KG1 (cell line): ENCODE measurements around the gene NDUFC1.
"Not testable (repeated sequence)": the region's sequence is repeated elsewhere in the genome, so short reads cannot be mapped to it uniquely, and the experiment has no call there.

Source experiments
- DNase-seq: peaks from one replicate; lab custom pipeline; 2025; lab: John Stamatoyannopoulos, UW

The NDUFC1 gene

DNA sequence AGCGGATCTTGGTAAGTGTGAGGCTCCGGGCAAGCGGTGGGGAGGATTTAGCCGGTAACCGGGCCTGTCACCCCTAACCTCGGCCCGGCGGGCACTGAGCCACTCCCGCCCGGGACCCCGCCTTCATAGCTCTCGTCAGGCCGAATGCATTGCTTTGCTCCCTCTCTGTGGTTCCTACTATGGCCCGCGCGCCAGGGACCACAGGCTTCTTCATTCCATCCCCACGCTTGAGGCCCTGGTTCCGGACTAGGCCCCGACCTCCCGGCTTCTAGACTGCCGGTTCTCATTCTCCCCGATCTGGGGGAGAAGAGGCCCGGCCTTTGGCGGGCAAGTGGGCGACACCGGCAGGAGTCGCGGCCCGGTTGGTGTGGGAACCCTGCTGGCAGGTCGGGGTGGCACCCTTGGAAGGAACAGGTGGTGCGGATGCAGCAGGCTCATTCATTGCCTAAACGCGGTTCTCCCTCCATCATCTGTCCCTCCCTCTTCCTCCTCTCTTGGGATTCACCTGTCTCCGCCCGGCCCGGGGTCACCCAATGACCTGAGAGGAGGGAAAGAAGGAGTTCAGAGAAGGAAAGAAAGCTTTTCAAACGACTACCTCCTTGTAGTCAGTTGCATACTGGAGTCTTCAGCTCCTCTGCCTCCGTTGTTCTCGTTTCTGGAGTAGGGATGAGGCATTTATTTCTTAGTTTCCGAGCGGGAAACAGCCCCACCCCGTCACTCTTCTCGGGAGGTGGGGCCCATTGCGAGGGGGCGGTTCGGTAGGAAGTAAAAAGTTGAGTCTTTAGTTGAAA lies at the start of gene NDUFC1:
Gene NDUFC1, minus strand, starts transcription at position 657 of the 791 bp plus-strand sequence. CDS start 6,679 bp downstream, outside the sequence.
- DNase-seq: peak; percentile 50

DNA sequence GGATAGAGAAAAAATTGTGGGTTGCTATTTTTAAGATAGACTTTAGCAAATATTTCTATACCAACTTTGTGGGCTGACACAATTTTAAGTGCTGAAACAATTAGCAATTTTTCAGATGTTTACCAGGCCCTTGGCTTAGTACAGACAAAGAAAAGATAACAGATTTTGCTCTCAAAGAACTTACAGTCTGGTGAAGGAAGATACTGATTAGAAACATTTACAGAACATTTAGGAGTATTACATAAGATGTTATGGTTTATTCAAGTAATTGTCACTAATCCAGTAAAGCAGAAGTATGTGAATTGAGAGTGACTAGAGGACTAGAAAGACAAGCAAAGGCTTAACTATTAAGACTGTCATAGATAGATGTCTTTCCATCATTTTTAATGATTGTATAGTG lies 35.3 kb upstream of the NDUFC1 start:
- no peak for DNase-seq

DNA sequence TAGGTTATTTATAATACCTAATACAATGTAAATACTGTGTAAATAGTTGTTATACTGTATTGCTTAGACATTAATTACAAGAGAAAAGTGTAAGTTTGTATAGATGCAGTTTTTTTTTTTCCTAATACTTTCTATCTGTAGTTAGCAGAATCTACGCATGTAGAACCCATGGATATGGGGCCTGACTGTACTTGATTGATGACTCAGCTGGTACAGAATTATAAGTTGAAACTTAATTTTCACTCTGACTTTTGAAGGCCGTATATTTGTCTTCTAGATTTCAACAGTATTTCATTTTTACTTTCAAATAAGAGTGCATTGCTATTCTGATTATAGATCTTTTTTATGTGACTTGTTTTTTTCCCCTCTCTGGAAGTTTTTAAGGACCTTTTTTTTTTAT lies 30.8 kb upstream of the NDUFC1 start:
- DNase-seq: no peak

DNA sequence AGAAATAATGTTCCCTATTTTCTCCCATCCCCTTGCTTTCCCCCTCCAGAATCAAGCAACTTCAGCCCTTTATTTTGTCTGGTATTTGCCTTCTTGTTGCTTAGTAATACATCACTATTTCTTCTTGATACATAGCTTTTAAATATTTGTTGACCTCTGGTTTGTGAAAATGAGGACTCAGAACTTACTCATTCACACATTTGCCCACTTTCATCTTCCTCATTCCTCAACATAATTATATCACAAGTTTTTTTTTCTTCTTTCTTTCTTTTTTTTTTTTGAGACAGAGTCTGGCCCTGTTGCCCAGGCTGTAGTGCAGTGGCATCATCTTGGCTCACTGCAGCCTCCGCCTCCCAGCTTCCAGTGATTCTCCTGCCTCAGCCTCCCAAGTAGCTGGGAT lies 28.9 kb upstream of the NDUFC1 start:
- no peak for DNase-seq

DNA sequence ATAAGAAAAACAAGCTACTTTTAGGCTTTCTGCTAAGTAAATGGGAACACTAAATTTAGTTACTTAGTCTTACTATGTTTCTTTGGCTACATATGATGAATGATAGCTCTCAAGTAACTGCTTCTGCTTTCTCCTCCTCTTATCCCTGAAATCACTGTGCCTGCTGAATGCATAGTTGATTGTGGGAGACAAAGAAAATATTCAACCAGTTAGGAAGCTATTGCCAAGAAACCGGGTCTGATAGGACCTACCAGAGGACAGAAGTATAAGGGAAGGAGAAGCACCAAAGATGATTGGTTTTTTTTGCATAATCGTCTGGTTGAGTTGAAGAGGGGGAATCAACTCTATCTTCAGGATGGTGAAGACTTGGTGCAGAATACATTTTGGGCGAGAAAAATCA lies 28.0 kb upstream of the NDUFC1 start:
- no peak for DNase-seq

DNA sequence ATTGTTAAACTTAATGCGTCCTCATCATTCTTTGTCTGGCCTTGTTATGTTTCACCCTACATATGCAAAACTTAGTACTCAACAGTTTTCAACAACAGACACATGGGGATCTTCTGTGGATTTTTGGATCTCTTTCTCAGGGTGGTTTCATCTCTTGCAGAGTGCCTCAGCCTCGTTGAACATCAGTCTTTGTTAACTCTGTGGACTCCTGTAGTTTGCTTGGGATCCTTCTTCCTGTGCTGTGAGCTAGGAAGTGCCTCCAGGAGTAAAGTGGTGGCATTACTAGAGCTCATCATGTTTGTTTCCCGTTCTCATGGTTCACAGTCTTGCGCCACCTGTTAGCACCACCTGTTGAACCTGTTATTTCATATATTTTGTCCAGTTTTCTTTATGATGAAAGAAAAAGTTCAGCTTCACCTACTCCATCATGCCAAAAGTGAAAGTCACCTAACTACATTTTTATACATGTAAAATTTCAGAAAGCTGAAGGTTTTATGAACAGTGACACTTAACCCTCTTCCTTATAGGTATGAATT lies 27.5 kb upstream of the NDUFC1 start:
- no peak for DNase-seq

DNA sequence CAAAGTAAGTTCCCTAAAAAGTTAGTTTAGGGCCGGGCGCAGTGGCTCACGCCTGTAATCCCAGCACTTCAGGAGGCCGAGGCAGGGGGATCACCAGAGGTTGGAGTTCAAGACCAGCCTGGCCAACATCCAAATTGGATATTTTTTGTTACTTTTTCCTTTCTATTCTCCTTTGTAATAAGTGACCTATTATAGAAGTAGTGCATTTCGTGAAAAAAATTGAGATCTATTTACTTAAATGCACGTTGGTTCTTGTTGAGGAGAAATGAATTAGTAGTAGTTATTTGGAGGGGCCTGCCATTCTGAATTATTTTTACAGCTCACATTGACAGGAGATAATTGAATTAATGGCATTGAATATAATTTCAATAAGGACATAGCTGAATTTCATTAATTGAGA lies 22.3 kb upstream of the NDUFC1 start:
- no peak for DNase-seq

DNA sequence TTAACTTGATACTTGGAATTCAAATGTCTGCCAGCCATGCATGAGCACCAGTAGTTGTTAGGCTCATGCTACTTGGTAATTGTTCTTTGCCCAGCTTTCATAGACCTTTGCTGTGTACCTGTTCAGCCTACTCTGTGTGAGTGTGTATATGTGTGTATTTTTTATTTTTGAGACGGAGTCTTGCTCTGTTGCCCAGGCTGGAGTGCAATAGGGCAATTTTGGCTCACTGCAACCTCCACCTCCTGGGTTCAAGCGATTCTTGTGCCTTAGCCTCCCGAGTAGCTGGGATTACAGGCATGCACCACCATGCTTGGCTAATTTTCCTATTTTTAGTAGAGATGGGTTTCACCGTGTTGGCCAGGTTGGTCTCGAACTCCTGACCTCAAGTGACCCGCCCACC lies 20.3 kb upstream of the NDUFC1 start:
- not testable (repeated sequence) for DNase-seq

DNA sequence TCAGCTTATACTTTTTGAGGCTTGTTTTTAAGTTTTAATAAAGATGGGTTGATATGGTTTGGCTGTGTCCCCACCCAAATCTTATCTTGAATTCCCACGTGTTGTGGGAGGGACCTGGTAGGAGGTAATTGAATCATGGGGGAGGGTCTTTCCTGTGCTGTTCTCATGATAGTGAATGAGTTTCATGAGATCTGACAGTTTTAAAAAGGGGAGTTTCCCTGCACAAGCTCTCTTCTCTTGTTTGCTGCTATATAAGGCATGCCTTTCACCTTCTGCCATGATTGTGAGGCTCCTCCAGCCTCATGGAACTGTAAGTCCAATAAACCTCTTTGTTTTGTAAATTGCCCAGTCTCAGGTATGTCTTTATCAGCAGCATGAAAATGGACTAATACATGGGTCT lies 19.8 kb upstream of the NDUFC1 start:
- DNase-seq: not testable (repeated sequence)

DNA sequence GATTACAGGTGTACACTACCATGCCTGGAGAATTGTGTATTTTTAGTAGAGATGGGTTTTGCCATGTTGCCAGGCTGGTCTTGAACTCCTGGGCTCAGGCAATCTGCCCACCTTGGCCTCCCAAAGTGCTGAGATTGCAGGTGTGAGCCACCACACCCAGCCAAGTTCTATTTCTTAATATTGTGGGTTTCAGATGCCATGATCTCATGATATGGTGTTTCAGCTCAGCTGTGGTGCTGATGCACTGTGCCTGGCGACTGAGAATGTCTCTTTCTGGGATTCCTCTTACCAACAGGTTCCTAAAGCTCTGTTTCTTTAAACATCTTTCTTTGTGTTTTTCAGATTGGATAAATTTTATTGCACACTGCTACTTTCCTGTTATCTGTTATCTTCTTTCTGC lies 17.3 kb upstream of the NDUFC1 start:
- no peak for DNase-seq

DNA sequence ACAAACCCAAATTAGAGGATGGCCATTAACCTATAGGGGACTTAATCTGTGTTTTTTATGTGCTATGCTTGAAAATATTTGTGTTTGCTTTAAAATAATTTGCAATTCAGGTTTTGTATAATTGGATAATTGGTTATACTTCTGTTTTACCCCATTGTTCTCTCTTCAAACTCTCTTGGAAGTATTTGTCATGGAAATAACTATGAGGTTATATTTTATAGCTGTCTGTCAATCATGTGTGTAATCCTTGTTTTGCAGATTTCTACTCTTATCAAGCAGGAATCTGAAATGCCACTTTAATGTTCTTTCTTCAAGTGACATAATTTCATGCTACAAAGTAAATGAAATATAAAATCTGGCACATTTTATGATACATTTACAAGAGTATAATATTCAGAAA lies 15.4 kb upstream of the NDUFC1 start:
- DNase-seq: no peak

DNA sequence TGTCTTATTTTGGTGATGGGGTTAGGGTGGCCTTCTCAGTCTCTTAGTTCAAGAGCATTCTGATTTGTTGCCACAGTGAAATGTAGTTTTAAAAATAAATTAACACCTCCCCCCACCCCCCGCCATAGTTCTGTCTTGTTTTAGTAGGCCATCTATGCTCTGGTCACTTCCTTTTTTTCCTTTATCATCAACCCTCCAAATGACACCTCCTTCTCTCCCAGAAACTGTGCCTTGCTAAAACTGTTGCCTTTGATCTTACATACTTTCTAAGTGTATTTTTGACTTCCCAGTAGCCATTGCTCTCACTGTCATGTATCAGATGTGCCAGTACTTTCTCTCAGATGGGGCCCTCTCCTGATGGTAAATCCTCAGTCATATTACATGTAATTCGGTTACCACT lies 14.5 kb upstream of the NDUFC1 start:
- DNase-seq: no peak

DNA sequence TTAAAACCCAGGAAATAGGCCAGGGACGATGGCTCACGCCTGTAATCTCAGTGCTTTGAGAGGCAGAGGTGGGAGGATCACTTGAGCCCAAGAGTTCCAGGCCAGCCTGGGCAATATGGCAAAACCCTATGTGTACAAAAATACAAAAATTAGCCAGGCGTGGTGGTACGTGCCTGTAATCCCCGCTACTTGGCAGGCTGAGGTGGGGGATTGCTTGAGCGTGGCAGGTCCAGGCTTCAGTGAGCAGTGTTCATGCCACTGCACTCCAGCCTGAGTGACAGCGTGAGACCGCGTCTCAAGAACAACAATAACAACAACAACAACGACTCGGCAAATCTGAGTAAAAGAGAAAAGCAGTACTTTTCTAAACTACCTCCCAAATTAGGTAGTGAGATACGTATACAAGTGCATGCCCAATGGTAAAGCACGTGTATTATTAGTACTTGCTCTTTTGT lies 13.0 kb upstream of the NDUFC1 start:
- DNase-seq: no peak

DNA sequence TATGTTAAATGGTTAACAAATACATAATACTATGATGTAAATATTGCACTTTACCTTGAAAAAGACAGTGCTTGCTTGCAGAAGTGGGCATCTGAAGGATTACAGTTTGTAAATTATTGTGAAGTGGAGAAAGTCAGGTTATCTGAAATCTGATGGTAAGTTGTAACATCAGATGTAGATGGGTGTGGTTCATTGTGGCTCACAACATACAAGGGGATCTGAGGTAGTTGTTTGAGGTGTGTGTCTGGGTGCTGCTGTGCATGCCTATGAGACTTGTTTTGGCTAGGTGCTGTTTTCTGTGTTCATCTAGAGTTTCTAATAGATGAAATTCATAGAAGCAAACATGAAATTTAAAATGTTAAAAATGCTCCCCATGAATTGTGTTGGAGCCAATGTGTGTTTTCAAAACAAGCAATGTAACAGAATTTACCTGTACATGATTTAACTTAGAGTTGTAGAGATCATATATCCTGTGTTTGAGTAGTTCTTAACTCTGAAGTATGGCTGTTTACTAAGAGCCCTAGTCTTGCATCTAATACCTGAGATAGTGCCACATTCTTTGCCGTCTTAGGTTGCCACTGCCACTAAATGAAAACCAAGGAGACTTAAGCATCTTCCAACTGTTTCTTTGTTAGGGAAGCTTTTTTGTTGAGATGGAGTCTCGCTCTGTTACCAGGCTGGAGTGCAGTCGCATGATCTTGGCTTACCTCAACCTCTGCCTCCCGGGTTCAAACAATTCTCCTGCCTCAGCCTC lies 11.9 kb upstream of the NDUFC1 start:
- no peak for DNase-seq

DNA sequence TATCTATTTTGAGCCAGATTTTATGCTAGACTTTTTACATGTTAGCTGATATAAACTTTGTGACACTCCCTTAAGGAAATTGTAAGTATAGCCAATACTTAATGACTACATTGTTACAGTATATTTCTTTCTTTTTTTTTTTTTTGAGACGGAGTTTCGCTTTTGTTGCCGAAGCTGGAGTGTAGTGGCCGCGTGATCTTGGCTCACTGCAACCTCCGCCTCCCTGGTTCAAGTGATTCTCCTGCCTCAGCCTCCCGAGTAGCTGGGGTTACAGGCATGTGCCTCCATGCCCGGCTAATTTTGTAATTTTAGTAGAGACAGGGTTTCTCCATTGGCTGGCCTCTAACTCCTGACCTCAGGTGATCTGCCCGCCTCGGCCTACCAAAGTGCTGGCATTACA lies 11.1 kb upstream of the NDUFC1 start:
- not testable (repeated sequence) for DNase-seq

DNA sequence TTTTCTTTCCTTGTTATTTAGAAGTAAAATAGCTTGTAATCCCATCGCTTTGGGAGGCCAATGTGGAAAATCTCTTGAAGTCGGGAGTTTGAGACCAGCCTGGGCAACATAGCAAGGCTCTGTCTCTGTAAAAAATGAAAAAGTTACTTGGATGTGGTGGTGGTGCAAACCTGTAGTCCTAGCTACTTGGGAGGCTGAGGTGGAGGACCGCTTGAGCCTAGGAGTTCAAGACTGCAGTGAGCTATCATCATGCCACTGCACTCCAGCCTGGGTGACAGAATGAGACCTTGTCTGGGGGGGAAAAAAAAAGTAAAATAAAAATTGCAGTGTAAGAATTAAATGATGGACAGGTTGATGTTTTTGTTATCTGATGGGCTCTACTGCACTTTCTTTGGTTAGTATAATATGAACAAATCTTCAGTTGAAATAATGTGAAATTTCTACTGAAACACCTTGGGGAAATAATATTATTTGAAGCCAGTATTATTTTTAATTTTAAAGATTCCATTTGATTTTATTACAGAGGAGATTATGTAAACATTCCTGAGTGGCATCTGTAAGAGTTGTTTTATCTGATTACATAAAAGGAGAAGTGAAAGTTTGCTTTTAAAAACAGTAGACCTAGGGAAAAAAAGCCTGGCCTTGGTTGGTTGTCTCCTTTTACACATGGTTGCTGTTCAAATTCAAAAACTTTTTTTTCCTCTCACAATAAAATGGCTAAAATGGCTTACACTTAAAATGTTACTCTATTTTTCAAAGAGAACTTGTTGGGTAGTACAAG lies 10.5 kb upstream of the NDUFC1 start:
- DNase-seq: no peak

DNA sequence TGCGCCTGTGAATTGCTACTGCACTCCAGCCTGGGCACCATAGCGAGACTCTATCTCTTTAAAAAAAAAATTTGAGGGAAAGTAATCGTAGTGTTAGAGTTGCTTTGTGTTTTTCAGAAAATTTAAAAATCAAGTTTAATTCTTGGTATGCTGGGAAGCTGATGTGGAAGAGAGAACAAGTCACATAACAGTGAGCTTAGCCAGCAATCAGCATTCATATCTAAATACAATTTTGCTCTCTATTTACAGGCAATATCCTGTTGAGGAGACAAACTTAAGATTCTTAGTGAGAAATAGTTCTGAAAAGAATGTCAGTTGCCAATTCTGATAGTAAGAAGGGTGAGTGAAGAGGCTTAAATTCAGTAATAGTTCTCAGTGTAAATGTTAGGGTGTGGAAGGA lies 9.6 kb upstream of the NDUFC1 start:
- no peak for DNase-seq

DNA sequence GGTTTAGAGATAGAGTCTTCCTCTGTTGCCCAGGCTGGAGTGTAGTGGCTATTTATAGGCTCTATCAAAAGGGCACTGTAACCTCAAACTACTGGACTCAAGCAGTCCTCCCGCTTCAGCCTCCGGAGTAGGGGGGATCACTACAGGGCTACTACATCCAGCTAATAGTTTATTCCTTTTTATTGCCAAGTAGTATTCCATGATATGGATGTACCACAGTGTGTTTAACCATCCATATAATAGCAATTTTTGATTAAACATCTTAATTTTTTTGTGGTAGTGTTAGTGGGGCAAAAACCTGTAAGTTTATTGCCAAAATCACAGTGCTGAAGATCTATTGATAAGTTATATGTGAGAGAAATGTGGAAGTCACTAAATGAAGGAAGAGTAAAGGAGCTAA lies 2.6 kb upstream of the NDUFC1 start:
- DNase-seq: no peak

DNA sequence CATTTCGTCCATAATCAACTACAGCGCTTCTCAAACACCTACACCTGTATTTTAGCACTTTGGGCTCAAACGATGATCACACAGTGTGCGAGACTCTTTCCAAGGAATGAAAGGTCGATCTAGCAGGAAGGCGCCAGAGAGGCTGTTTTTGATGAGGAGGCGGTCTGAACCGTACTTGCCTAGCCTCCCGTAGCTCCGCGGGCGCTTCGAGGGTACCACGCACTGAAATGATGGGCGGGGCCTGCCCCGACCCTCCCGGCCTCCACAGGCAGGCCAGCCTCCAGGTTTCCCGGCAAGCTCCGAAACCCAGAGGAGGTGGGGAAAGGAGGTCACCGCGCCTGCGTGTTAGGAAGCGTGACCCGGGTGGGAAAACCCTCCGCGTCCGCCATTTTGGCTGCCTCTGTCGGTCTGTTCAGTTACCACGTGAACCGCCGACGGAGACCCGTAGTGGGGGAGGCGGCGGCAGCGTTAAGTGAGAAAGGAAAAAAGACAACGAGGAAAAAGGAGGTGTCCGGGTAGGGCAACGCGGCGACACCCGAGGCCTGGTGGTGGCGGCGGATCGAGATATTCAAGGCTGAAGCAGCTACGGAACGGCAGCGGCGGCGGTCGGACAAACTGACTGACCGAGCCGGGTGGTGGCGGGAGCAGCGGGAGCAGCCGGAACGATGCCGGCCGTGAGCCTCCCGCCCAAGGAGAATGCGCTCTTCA lies 1.0 kb downstream of the NDUFC1 start, which contains the start of gene NAA15:
Gene NAA15, plus strand, starts transcription at position 393 of the 708 bp plus-strand sequence. Its CDS starts 273 bp downstream, at position 666.
- peak; percentile 95 for DNase-seq

DNA sequence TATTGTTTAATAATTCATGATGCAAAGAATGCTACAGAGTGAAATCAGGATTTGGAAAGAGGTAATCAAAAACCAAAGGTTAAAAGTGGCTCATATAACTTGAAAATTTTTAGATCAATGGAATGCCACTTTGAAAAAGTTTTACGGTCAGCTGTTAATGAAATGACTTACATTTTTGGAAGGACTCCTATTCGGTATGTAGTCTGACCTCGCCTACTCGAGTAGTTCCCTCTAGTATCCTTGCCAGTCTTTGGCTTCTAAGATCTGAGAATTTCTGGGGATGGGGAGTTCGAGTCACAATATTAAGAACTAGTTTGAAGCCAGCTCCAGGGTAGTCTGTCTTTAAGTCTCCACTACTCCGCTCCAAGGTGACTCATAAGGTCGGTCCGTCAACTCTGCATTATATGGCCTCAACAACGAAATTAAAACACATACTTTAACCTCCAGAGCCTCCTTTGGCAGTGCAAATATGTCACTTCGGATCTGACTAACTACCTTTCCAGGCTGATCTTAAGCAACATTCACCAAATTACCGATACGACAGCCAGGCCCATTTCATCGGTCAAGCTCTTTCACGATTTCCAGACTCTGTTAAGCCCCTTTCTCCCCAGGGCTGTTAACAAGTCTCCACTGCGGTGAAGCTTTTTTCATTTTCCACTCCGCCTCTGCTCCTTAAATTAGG lies 1.7 kb downstream of the NDUFC1 start:
- DNase-seq: no peak

DNA sequence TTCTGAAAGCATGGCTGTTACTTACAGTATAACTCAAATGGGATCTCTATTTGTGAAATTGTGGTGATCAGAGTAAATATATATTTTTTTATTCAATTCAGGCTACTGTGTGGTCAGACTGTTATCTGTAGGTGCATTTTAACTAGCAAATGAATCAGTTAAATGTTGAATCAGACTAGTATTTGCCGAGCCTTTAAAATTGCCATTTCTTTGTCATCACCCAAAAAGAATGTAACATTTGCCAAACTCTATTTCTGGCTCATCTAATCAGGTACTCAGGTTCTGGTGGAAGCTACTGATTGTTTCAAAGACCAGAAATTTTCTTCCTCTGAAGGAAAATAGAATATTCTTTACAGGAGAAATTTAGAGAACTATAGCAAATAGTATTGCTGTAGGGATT lies 2.7 kb downstream of the NDUFC1 start:
- DNase-seq: no peak
